DND-41 (cell line): Measurements from ENCODE around the gene ASF1B.

Experiments
- ATAC-seq: fragments of 200-7000 bp; cut with Tn5 transposase; 3 replicates; pipeline ENCODE4 v1.9.1; 2021; ENCODE audit warnings: low read depth; ENCODE audit not compliant: insufficient read depth
- DNase-seq: peaks from one replicate; pipeline ENCODE4 v3.0.0-alpha.2; 2020
- H2AFZ ChIP-seq: 2 replicates; pipeline ENCODE4 v1.6.0; 2012; ENCODE audit warnings: low read depth, low read length
- H3K27ac ChIP-seq: 2 replicates; pipeline ENCODE4 v1.5.1; 2012; ENCODE audit warnings: low read length, inconsistent platforms
- H3K27me3 ChIP-seq: fragments of 200-600 bp; sonication (generic); 2 replicates; pipeline ENCODE4 v1.6.0; 2012; ENCODE audit warnings: low read length, mild to moderate bottlenecking, inconsistent platforms; ENCODE audit not compliant: insufficient read depth, poor library complexity
- H3K36me3 ChIP-seq: 2 replicates; pipeline ENCODE4 v1.5.1; 2012; ENCODE audit warnings: low read length, inconsistent platforms; ENCODE audit not compliant: insufficient read depth
- H3K4me1 ChIP-seq: 2 replicates; pipeline ENCODE4 v1.5.1; 2012; ENCODE audit warnings: mild to moderate bottlenecking, low read length; ENCODE audit not compliant: insufficient read depth
- H3K4me2 ChIP-seq: 2 replicates; pipeline ENCODE4 v1.6.0; 2012; ENCODE audit warnings: mild to moderate bottlenecking, moderate library complexity, low read length, inconsistent platforms; ENCODE audit not compliant: insufficient read depth
- H3K4me3 ChIP-seq, 2 experiments: fragments of 200-600 bp in 1 of 2; shearing (Covaris generic) in 1 of 2; 2 replicates each; pipeline ENCODE4 v1.5.1; 2012 to 2016; ENCODE audit warnings: inconsistent platforms in 2 of 2, low read length in 2 of 2, mild to moderate bottlenecking in 2 of 2, low read depth in 1 of 2, moderate library complexity in 1 of 2
- H3K79me2 ChIP-seq: 2 replicates; pipeline ENCODE4 v1.6.0; 2012; ENCODE audit warnings: low read length, inconsistent platforms; ENCODE audit not compliant: insufficient read depth
- H3K9ac ChIP-seq: 2 replicates; pipeline ENCODE4 v1.6.0; 2012; ENCODE audit warnings: low read depth, mild to moderate bottlenecking, inconsistent platforms, low read length, moderate library complexity
- H3K9me3 ChIP-seq: 2 replicates; pipeline ENCODE4 v1.5.1; 2012; ENCODE audit warnings: low read length, moderate library complexity, mild to moderate bottlenecking, inconsistent platforms; ENCODE audit not compliant: insufficient read depth, severe bottlenecking
- H4K20me1 ChIP-seq: 2 replicates; pipeline ENCODE4 v1.6.0; 2012; ENCODE audit warnings: low read length; ENCODE audit not compliant: insufficient read depth
- CTCF ChIP-seq: IDR thresholded peaks from 2 replicates; pipeline ENCODE4 v1.5.1; 2012; ENCODE audit warnings: borderline replicate concordance, low read length, moderate library complexity, mild to moderate bottlenecking; ENCODE audit not compliant: poor library complexity, severe bottlenecking; ENCODE audit errors: extremely low read depth
- EZH2 ChIP-seq: IDR thresholded peaks from 3 replicates; pipeline ENCODE4 v1.6.1; 2012; ENCODE audit warnings: borderline replicate concordance, low read depth, mild to moderate bottlenecking, moderate library complexity, low read length, inconsistent platforms; ENCODE audit not compliant: severe bottlenecking

Gene ASF1B

GRCh38 chr19:14111486-14111885 lies 24.9 kb downstream of the ASF1B start:
- 0 out of 2 replicates have a peak overlapping the region, but pooled peaks have one; percentile 18 for H3K27ac ChIP-seq
- no peak overlapping the region for H3K4me2 ChIP-seq
- H3K9ac ChIP-seq: no peak overlapping the region
- no peaks in the 10 kb centered on the region for H3K27me3 ChIP-seq
- peaks cover 12% of the 10 kb centered on the region for H3K4me1 ChIP-seq
- H3K36me3 ChIP-seq: peaks cover 6% of the 10 kb centered on the region
- ATAC-seq (no peak), DNase-seq (no peak)
- H2AFZ ChIP-seq: no peak overlapping the region
- TF ChIP-seq CTCF (no peak), EZH2 (no peak)
- H4K20me1 ChIP-seq: peaks cover 25% of the 10 kb centered on the region
- H3K79me2 ChIP-seq: peaks cover 49% of the 10 kb centered on the region
- H3K9me3 ChIP-seq: no peaks in the 10 kb centered on the region
- H3K4me3 ChIP-seq: no peak overlapping the region

GRCh38 chr19:14110650-14111049 lies 25.7 kb downstream of the ASF1B start:
- no peak overlapping the region for H3K9ac ChIP-seq
- no peak overlapping the region for H3K27ac ChIP-seq
- H3K9me3 ChIP-seq: no peaks in the 10 kb centered on the region
- DNase-seq (no peak), ATAC-seq (no peak)
- no peak overlapping the region for H3K4me3 ChIP-seq
- no peak for TF ChIP-seq EZH2
- TF ChIP-seq CTCF: no peak
- peaks cover 12% of the 10 kb centered on the region for H3K36me3 ChIP-seq
- H3K4me1 ChIP-seq: peaks cover 3% of the 10 kb centered on the region
- H3K79me2 ChIP-seq: peaks cover 41% of the 10 kb centered on the region
- H4K20me1 ChIP-seq: peaks cover 20% of the 10 kb centered on the region
- no peaks in the 10 kb centered on the region for H3K27me3 ChIP-seq
- no peak overlapping the region for H3K4me2 ChIP-seq
- no peak overlapping the region for H2AFZ ChIP-seq

- Histone ChIP-seq H3K27ac (no peak overlapping the region), H3K27me3 (no peaks in the 10 kb centered on the region), H3K4me3 (no peak overlapping the region), H3K9ac (no peak overlapping the region), H4K20me1 (peaks cover 7% of the 10 kb centered on the region; the same call in 1 of the 2 replicates), H3K36me3 (peaks cover 26% of the 10 kb centered on the region), H3K4me1 (no peaks in the 10 kb centered on the region), H2AFZ (no peak overlapping the region), H3K4me2 (no peak overlapping the region), H3K9me3 (no peaks in the 10 kb centered on the region), H3K79me2 (peaks cover 15% of the 10 kb centered on the region; the same call in 1 of the 2 replicates)
- DNase-seq: no peak
- ATAC-seq: no peak
- no peak for TF ChIP-seq CTCF
- TF ChIP-seq EZH2: no peak
These were observed 28.6 kb downstream of the ASF1B start for GRCh38 chr19:14107581-14108461.
